ENCODE results near the gene CADM4. TPM values are rescaled to one million over a fixed set of nuclear protein-coding genes. Genes with fewer than 3 reads are reported as not detected.
"Not testable (repeated sequence)": the region's sequence is repeated elsewhere in the genome, so short reads cannot be mapped to it uniquely, and the experiment has no call there.

CADM4 gene
- total RNA-seq, 2 donors from 2014 or later = 0.59 TPM

DNA sequence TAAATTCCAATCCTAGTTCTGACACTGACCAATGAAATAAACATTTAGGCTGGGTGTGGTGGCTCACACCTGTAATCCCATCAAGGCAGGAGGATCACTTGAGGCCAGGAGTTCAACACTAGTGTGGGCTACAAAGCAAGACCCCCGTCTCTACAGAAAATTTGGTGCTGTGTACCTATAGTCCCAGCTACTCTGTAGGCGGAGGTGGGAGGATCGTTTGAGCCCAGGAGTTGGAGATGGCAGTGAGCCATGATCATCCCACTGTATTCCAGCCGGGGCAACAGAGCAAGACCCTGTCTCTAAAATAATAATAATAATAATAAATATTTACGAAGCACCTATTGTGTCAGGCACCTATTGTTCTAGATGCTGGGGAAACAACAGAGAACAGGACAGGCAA is 50.4 kb downstream of the CADM4 start:
- H3K27me3 Mint-ChIP-seq = no peaks in the 10 kb centered on the region
- no peaks in the 10 kb centered on the region for H3K9me3 Mint-ChIP-seq
- no peak overlapping the region for H3K4me3 Mint-ChIP-seq
- peaks cover 18 to 37% of the 10 kb centered on the region in 2 donors for H3K4me1 Mint-ChIP-seq (ENCODE audit: low read depth in 2 of 2)
- DNase-seq (ENCODE audit: low spot score) (no peak), ATAC-seq (no peak)
- H3K27ac Mint-ChIP-seq = peak overlapping the region; percentile 46 to 50
- H3K36me3 Mint-ChIP-seq = peaks cover 17% of the 10 kb centered on the region

DNA sequence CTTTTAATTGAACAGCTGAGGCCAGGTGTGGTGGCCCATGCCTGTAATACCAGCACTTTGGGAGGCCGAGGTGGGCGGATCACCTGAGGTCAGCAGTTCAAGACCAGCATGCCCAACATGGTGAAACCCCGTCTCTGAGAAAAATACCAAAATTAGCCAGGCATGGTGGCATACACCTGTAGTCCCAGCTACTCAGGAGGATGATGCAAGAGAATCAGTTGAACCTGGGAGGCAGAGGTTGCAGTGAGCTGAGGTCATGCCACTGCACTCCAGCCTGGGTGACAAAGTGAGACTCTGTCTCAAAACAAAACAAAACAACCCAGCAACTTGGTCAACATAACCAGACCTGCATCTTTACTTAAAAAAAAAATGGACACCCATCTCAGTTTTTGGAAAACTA is 52.6 kb downstream of the CADM4 start:
- ATAC-seq; H3K36me3 Mint-ChIP-seq; H3K27ac Mint-ChIP-seq; H3K4me3 Mint-ChIP-seq; DNase-seq (ENCODE audit: low spot score); H3K27me3 Mint-ChIP-seq; H3K9me3 Mint-ChIP-seq: not testable (repeated sequence)
- peaks cover 10 to 28% of the 10 kb centered on the region in 2 donors for H3K4me1 Mint-ChIP-seq (ENCODE audit: low read depth in 2 of 2)

DNA sequence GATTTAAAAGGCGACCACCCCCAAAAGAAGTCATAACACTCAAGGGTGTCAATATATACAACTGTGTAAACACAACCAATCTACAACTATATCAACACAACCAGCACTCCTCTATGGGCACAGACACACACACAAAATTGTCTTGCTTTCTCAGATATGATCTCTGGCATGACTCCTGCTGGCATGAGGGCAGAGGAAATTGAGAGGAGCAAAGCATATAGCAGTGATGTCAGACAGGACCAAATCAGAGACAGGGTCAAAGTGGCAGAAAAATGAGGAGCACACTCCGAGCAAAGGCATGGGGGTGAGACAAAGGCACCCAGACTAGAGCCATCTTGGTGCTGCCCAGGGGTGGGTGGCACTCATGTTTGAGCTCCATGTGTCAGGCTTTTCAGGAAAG is 53.3 kb downstream of the CADM4 start:
- Mint-ChIP-seq H3K27me3 (no peaks in the 10 kb centered on the region), H3K4me1 (ENCODE audit: low read depth in 2 of 2) (peaks cover 10 to 29% of the 10 kb centered on the region in 2 donors), H3K4me3 (no peak overlapping the region), H3K9me3 (no peaks in the 10 kb centered on the region), H3K27ac (no peak overlapping the region), H3K36me3 (peaks cover 7% of the 10 kb centered on the region)
- DNase-seq (ENCODE audit: low spot score) (no peak), ATAC-seq (no peak)

DNA sequence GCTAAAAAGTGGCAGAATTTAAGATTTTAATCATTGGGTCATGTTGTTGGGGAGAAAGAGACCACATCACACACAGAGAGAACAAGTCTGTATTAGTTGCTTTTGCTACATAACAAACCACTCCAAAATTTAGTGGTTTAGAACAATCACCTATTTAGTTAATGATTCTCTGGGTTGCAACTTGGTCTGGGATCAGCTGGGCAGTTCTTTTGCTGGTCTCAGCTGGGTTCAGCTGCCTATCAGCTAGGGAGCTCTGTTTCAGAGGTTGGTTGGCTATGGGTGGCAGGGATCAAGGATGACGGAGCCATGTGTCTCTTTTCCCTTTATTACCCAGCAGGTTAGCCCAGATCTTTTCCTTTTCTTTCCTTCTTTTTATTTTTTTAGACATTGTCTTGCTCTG is 55.2 kb downstream of the CADM4 start:
- H3K4me1 Mint-ChIP-seq (ENCODE audit: low read depth in 2 of 2) = peaks cover 15 to 28% of the 10 kb centered on the region in 2 donors
- no peak overlapping the region for H3K4me3 Mint-ChIP-seq
- peaks cover 7% of the 10 kb centered on the region for H3K36me3 Mint-ChIP-seq
- ATAC-seq (no peak), DNase-seq (ENCODE audit: low spot score) (no peak)
- H3K27me3 Mint-ChIP-seq = no peaks in the 10 kb centered on the region
- peak overlapping the region; percentile 73 to 86 for H3K27ac Mint-ChIP-seq
- H3K9me3 Mint-ChIP-seq = no peaks in the 10 kb centered on the region

DNA sequence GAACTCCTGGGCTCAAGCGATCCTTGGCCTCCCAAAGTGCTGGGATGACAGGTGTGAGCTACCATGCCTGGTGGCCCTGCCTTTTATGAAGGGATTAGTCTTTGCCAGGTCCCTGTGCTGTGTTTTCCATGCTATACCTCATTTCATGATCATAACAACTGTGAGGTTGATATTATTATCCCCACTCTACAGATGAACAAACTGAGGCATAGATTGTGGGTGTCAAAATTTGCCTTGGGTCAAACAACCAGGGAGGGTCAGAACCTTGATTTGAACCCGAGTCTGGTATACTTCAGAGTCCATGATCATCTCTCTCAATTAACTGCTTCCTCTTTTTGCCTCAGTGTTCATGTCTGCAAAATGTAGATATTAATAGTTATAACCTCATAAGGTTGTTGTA is 57.2 kb downstream of the CADM4 start:
- ATAC-seq (no peak), DNase-seq (ENCODE audit: low spot score) (no peak)
- Mint-ChIP-seq H3K36me3 (peaks cover 7% of the 10 kb centered on the region), H3K4me3 (no peak overlapping the region), H3K4me1 (ENCODE audit: low read depth in 2 of 2) (peaks cover 23 to 27% of the 10 kb centered on the region in 2 donors), H3K9me3 (no peaks in the 10 kb centered on the region), H3K27ac (no peak overlapping the region), H3K27me3 (no peaks in the 10 kb centered on the region)

DNA sequence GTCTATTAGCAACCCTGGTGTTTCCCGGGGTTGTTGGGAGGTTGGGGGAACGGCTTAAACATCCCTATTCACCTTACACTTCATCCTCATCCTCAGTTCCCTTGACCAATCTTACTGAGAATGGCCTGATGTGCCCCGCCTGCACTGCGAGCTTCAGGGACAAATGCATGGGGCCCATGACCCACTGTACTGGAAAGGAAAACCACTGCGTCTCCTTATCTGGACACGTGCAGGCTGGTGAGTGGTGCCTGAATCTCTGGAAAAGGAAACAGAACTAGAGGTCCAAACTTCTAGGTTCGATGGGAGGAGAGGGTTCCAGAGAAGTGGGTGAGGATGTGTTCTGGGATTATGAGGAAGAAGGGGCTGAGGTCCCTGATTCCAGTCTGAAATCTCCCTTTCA is 58.2 kb downstream of the CADM4 start:
- peaks cover 6% of the 10 kb centered on the region for H3K36me3 Mint-ChIP-seq
- peak overlapping the region; percentile 95 for H3K4me3 Mint-ChIP-seq
- H3K9me3 Mint-ChIP-seq = no peaks in the 10 kb centered on the region
- ATAC-seq (no peak), DNase-seq (ENCODE audit: low spot score) (no peak)
- peak overlapping the region; percentile 86 to 92 for H3K27ac Mint-ChIP-seq
- H3K27me3 Mint-ChIP-seq = no peaks in the 10 kb centered on the region
- H3K4me1 Mint-ChIP-seq (ENCODE audit: low read depth in 2 of 2) = peaks cover 30 to 32% of the 10 kb centered on the region in 2 donors

DNA sequence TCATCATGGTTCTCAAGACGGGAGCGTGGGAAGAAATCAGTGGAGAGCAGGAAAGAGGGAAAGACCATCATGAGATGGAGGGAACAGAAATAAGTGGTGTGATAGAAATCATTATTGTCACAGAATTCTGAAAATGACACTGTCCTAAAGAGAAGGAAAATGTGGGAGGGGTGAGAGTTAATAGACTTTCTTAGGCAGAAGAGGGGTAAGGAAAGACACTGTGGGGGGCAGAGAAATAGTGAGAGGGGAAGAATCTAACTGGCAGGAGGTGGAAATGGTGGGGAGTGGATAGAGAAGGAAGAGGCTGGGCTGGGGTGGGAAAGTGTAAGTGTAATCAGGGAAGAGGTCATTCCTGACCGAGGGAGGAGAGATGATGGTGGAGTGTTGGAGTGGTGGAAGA is 60.9 kb downstream of the CADM4 start:
- ATAC-seq (no peak), DNase-seq (ENCODE audit: low spot score) (no peak)
- H3K4me3 Mint-ChIP-seq = peak overlapping the region; percentile 95
- H3K36me3 Mint-ChIP-seq = no peaks in the 10 kb centered on the region
- no peaks in the 10 kb centered on the region for H3K9me3 Mint-ChIP-seq
- peaks cover 24 to 38% of the 10 kb centered on the region in 2 donors for H3K4me1 Mint-ChIP-seq (ENCODE audit: low read depth in 2 of 2)
- H3K27ac Mint-ChIP-seq = peak overlapping the region; percentile 18 to 92
- H3K27me3 Mint-ChIP-seq = no peaks in the 10 kb centered on the region

DNA sequence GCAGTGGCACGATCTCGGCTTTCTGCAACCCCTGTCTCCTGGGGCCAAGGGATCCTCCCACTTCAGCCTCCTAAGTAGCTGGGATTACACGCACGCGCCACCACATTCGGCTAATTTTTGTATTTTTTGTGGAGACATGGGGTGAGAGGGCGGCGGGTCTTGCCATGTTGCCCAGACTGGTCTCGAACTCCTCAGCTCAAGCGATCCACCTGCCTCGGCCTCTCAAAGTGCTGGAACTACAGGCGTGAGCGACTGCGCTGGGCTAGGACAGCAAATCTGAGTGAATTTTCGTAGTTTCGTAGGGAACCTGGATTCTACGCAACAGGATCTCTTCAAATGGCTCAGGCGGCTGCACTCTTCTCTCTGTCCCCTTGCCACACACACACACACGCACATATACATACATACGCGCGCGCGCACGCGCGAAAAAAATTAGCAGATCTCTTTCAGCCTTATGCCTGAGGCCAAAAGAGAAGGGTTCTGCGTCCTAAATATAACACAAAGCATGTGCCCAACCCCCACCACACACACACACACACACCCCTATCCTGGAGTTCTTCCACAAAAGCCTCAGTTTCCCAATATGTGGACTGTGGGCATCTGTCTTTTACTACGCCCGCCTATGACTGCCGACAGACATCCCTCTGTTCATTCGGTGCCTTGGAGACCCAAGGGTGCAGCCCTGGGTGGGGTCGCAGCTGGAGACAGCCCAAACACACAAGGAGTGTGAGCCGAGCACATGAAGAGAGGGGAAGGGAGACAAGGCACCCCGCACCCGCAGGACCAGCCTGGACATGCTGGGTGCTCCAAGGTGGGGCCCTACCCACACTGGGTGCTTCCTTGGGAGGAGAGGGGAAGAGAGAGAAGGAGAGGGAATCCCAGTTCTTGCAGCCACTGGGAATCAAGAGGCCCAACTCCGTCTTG is 63.4 kb downstream of the CADM4 start:
- H3K4me1 Mint-ChIP-seq (ENCODE audit: low read depth in 2 of 2) = peaks cover 29 to 46% of the 10 kb centered on the region in 2 donors
- H3K27ac Mint-ChIP-seq = peak overlapping the region in 1 of 2 donors; percentile 96
- no peak for ATAC-seq

DNA sequence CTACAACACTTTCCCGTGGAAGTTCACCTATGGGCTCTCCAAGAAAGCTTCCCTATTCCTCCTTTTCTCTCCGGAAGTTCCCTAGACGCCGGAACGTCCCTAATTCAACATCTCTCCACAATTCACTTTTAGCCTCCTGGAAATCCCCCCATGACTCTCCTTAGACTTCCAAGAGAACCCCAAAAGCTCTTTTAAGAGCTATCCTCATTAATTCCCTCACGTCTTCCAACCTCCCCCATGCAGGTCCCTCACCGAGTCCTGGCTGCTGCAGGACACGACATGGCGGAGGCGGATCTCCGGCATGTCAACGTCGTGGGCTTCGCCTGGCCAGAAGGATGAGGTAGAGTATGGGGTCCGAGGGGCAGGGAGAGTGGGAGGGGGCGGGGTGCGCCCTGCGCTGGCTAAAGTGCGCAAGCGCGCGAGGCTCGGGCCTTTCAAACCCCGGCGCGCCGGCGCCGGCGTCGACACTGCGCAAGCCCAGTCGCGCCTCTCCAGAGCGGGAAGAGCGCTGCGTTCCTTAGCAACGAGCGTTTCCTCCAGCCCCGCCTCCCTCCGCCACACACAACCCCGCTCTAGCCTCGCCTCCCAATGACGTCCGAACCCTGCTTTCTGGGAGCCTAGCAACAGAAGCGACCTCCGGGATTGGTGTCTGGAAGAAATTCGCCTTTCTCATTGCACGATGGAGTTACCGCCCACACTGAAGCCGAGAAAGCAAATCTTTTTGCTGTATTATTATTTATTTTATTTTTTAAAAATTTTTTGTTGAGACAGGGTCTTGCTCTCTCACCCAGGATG is 64.3 kb downstream of the CADM4 start, which contains the start of the genes PINLYP and XRCC1:
TSS of gene PINLYP (plus strand) at position 646 of the 795 bp plus-strand sequence. CDS start 1,391 bp downstream, outside the sequence.
TSS of gene XRCC1 (minus strand) at position 372 of the 795 bp plus-strand sequence. CDS start at position 303, 69 bp downstream.
- ATAC-seq = peak; percentile 99
- DNase-seq (ENCODE audit: low spot score) = peak; percentile 96
- no peaks in the 10 kb centered on the region for H3K9me3 Mint-ChIP-seq
- peak within 1 kb of the TSS; percentile 98 for H3K4me3 Mint-ChIP-seq
- no peaks in the 10 kb centered on the region for H3K36me3 Mint-ChIP-seq
- H3K27ac Mint-ChIP-seq = peak within 1 kb of the TSS; percentile 96 to 98
- H3K27me3 Mint-ChIP-seq = no peaks in the 10 kb centered on the region
- H3K4me1 Mint-ChIP-seq (ENCODE audit: low read depth in 2 of 2) = peaks cover 32 to 49% of the 10 kb centered on the region in 2 donors

More for the DNA sequence above, 63.4 kb downstream of the CADM4 start:
- Mint-ChIP-seq H3K36me3 (no peaks in the 10 kb centered on the region), H3K27me3 (no peaks in the 10 kb centered on the region), H3K9me3 (no peaks in the 10 kb centered on the region), H3K4me3 (peak overlapping the region; percentile 98)
- DNase-seq (ENCODE audit: low spot score) = no peak

DNA sequence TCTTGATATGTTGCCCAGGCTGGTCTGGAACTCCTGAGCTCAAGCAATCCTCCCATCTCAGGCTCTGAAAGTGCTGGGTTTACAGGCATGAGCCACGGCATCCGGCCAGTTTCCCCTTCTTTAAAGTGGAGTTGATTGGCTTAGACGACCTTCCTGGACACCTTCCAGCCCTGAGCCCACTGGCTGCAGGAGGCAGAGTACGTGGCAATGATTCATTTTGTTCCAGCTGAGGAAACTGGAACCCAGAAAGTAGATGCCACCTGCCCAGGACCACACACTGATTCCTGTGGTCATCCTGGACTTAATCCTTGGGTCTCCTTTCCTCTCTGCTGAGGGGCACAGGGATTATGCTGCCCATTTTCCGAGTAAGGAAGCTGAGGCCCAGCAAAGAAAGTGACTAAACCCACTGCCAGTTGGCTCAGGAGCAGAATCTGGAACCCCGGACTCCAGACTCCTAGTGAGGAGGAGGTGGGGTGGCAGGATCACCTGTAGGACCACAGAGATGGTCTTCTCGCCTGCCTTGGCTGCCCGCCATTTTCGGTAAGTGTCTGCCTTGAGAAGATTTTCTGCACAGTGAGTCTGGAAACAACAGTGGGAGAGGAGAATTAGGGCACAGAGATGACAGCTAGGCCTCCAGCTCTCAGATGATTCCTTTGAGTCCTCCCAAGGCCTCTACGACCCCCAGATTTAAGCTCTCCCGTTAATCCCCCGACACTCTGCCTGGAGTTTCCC is 65.1 kb downstream of the CADM4 start:
- no peak for ATAC-seq
- Mint-ChIP-seq H3K27ac (peak overlapping the region; percentile 96 to 98), H3K4me3 (peak overlapping the region; percentile 98), H3K9me3 (no peaks in the 10 kb centered on the region), H3K27me3 (no peaks in the 10 kb centered on the region), H3K4me1 (ENCODE audit: low read depth in 2 of 2) (peaks cover 27 to 49% of the 10 kb centered on the region in 2 donors), H3K36me3 (no peaks in the 10 kb centered on the region)
- no peak for DNase-seq (ENCODE audit: low spot score)

Other genes with a start within 250 kb of the CADM4 start
- not detected for gene TEX101, start 225.0 kb downstream of the CADM4 start, total RNA-seq
- gene LYPD3, start 174.2 kb downstream of the CADM4 start, total RNA-seq = not detected
- gene PHLDB3, start 135.1 kb downstream of the CADM4 start, total RNA-seq = 10 to 100 TPM; 10.5 to 18.7 TPM
- gene ETHE1, start 112.6 kb downstream of the CADM4 start, total RNA-seq = 10 to 100 TPM; 41.7 to 70.4 TPM
- 1 to 10 TPM; 1.4 to 1.9 TPM for gene ZNF575, start 106.7 kb downstream of the CADM4 start, total RNA-seq
- 10 to 100 TPM; 29.9 to 47.0 TPM for gene XRCC1, start 64.3 kb downstream of the CADM4 start, total RNA-seq
- gene PINLYP, start 64.0 kb downstream of the CADM4 start, total RNA-seq = 1 to 10 TPM; 2.7 to 6.2 TPM
- gene IRGQ, start 43.7 kb downstream of the CADM4 start, total RNA-seq = 10 to 100 TPM; 36.8 to 42.6 TPM
- gene ZNF576, start 43.3 kb downstream of the CADM4 start, total RNA-seq = 10 to 100 TPM; 19.5 to 22.3 TPM
- 1 to 10 TPM; 1.1 to 1.8 TPM for gene SRRM5, start 27.8 kb downstream of the CADM4 start, total RNA-seq
- 10 to 100 TPM; 24.9 to 25.3 TPM for gene ZNF428, start 20.2 kb downstream of the CADM4 start, total RNA-seq
- gene PLAUR, start 30.3 kb upstream of the CADM4 start, total RNA-seq = 100 to 1,000 TPM in 1 of 2 donors, 10 to 100 TPM in 1; 83.6 to 172 TPM
- gene IRGC, start 76.2 kb upstream of the CADM4 start, total RNA-seq = not detected
- gene SMG9, start 115.1 kb upstream of the CADM4 start, total RNA-seq = 100 to 1,000 TPM in 1 of 2 donors, 10 to 100 TPM in 1; 89.4 to 103 TPM
- gene KCNN4, start 141.1 kb upstream of the CADM4 start, total RNA-seq = 100 to 1,000 TPM in 1 of 2 donors, 10 to 100 TPM in 1; 99.4 to 107 TPM
- under 1 TPM in 1 of 2 donors, not detected in 1; 0.29 TPM for gene LYPD5, start 162.6 kb upstream of the CADM4 start, total RNA-seq
- gene ZNF283, start 187.5 kb upstream of the CADM4 start, total RNA-seq = 1 to 10 TPM; 7.2 to 8.3 TPM
- 1 to 10 TPM in 1 of 2 donors, under 1 TPM in 1; 0.81 to 1.1 TPM for gene ZNF404, start 244.1 kb upstream of the CADM4 start, total RNA-seq

Measured in natural killer cell treated with Interleukin-12 subunit alpha and Interleukin-12 subunit beta and Interleukin-15 and Interleukin-18, amount 100 ng/mL, for 72 hours (primary cell).